ENCODE measurements around the gene ABCA13.
"Not testable (repeated sequence)": the region's sequence is repeated elsewhere in the genome, so short reads cannot be mapped to it uniquely, and the experiment has no call there.

ABCA13 gene

DNA sequence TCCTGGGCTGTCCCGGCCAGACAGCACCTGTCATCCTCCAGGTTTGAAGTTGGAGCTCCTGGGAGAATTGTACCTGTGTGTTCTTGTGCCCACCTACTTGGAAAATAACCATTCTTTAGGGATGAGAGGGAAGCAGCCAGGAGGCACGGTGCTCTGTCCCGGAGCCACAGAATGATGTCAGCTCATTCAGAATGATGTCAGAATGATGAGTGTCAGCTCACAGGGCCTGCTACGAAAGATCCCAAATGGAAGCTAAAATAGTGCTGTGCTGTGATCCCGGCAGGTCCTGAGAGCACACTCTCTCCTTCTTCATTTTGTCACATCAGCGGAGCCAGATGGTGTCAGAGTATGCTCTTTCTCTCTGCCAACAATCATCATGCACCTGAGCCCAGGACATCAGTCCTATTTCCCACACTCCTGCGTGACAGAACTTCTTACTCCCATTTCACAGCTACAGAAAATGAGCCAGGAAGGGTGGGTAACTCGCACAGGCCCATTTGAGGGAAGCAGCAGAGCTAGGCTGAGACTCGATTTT lies 8.3 kb downstream of the ABCA13 start:
- DNase-seq (ENCODE audit: low spot score in 2 of 2) (no peak), ATAC-seq (replicated peaks; ENCODE audit: extremely low read depth, poor library complexity, severe bottlenecking) (no peak)
- Mint-ChIP-seq H3K4me3 (no peak overlapping the region), H3K36me3 (ENCODE audit: insufficient read depth) (no peaks in the 10 kb centered on the region), H3K27ac (ENCODE audit: low read depth) (no peak overlapping the region), H3K4me1 (no peaks in the 10 kb centered on the region), H3K27me3 (peaks cover 22% of the 10 kb centered on the region), H3K9me3 (no peaks in the 10 kb centered on the region)

DNA sequence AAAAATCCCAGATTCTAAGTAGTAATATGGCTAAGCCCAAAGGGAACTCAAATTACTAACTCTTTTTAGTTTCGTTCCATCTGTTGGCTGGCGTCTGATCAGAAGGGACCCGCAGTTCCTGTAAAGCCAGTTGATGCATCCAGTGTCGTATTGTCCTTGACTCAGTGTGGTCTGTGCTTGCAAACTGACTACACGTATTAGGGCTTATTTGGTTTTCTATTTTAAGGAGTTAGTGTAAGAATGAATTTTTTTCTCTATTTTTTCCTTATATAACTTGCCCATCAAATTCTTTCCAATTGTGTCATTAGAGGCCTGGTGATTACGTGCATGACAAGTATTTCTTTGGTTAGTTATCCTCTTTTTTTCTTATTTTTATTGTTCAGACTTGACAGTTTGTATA lies 9.7 kb downstream of the ABCA13 start:
- Mint-ChIP-seq H3K27me3 (peaks cover 15% of the 10 kb centered on the region), H3K9me3 (no peaks in the 10 kb centered on the region), H3K4me3 (no peak overlapping the region), H3K4me1 (no peaks in the 10 kb centered on the region), H3K27ac (ENCODE audit: low read depth) (no peak overlapping the region), H3K36me3 (ENCODE audit: insufficient read depth) (no peaks in the 10 kb centered on the region)
- ATAC-seq (replicated peaks; ENCODE audit: extremely low read depth, poor library complexity, severe bottlenecking), result no peak
- no peak for DNase-seq (ENCODE audit: low spot score in 2 of 2)

DNA sequence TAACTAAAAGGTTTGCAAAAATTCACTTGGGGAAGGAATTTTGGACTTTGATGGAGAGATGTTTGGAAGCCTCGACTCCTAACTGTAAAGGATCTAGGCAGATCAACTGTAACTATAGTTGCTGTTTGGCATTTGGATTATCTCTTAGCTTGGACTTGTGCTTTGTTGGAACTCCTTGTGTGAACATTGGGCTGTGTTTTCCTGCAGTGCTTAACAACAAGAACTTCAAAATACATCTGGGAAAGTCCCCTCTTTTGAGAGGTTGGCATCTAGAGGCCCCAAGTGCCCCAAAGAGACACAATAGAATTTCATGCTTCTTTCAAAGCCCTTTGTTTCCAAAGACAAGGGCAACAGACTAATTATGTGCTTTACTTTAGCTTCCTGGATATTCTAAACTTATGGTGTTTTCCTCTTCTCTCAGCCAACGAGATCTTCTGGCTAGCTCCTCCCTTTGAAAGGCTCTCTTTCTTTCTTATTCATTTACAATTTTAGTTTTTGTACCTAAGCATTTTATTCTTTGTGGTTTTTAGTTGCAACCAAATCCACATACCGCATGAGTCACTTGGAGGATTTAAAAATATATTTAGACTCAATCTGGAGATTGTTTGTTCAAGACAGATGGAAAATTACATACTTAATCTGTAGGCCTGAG lies 11.6 kb downstream of the ABCA13 start:
- no peak for ATAC-seq (replicated peaks; ENCODE audit: extremely low read depth, poor library complexity, severe bottlenecking)
- Mint-ChIP-seq H3K4me3 (no peak overlapping the region), H3K27ac (ENCODE audit: low read depth) (no peak overlapping the region), H3K27me3 (peaks cover 17% of the 10 kb centered on the region), H3K9me3 (peaks cover 1% of the 10 kb centered on the region), H3K4me1 (no peaks in the 10 kb centered on the region), H3K36me3 (ENCODE audit: insufficient read depth) (no peaks in the 10 kb centered on the region)
- no peak for DNase-seq (ENCODE audit: low spot score in 2 of 2)

DNA sequence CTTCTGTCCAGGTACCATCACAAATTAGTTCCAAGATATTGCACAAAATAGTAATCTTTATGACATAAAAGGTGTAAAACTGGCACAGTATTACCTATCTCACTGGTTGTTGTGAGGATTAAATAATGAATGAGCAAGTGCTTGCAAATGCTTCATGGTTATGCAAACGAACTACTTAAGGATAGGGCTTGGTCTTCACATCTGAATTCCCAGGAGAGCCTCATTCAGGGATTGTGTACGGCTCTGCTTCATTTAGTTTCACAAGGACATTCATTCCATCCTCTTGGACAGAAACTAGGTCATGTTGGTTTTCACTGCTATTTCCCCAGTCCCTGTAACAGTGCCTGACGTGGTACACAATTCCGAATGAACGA lies 12.1 kb downstream of the ABCA13 start:
- H3K27me3 Mint-ChIP-seq, result peaks cover 22% of the 10 kb centered on the region
- H3K4me1 Mint-ChIP-seq, result no peaks in the 10 kb centered on the region
- H3K36me3 Mint-ChIP-seq (ENCODE audit: insufficient read depth), result no peaks in the 10 kb centered on the region
- ATAC-seq (replicated peaks; ENCODE audit: extremely low read depth, poor library complexity, severe bottlenecking), result no peak
- DNase-seq (ENCODE audit: low spot score in 2 of 2), result no peak
- H3K4me3 Mint-ChIP-seq, result no peak overlapping the region
- H3K27ac Mint-ChIP-seq (ENCODE audit: low read depth), result no peak overlapping the region
- peaks cover 3% of the 10 kb centered on the region for H3K9me3 Mint-ChIP-seq

DNA sequence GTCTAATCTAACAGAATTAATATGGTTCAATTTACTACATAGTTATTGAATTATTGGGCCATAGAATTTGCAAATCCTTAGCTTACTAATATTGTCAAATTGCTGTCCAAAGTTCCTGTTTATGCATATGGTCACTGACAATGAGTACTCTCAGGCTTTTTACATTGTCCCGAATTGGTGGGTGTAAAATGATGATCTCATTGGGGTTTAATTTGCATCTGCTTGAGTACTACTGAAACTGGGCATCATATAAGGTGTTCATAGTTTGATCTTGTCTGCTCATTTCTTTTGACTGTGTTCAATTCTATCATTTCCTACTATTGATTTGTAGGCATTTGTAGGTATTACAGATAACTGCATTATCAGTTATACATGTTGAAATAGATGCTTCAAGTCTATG lies 12.7 kb downstream of the ABCA13 start:
- Mint-ChIP-seq H3K4me3 (no peak overlapping the region), H3K27me3 (peaks cover 28% of the 10 kb centered on the region), H3K4me1 (no peaks in the 10 kb centered on the region), H3K36me3 (ENCODE audit: insufficient read depth) (no peaks in the 10 kb centered on the region), H3K9me3 (peaks cover 3% of the 10 kb centered on the region), H3K27ac (ENCODE audit: low read depth) (no peak overlapping the region)
- no peak for DNase-seq (ENCODE audit: low spot score in 2 of 2)
- ATAC-seq (replicated peaks; ENCODE audit: extremely low read depth, poor library complexity, severe bottlenecking), result no peak

DNA sequence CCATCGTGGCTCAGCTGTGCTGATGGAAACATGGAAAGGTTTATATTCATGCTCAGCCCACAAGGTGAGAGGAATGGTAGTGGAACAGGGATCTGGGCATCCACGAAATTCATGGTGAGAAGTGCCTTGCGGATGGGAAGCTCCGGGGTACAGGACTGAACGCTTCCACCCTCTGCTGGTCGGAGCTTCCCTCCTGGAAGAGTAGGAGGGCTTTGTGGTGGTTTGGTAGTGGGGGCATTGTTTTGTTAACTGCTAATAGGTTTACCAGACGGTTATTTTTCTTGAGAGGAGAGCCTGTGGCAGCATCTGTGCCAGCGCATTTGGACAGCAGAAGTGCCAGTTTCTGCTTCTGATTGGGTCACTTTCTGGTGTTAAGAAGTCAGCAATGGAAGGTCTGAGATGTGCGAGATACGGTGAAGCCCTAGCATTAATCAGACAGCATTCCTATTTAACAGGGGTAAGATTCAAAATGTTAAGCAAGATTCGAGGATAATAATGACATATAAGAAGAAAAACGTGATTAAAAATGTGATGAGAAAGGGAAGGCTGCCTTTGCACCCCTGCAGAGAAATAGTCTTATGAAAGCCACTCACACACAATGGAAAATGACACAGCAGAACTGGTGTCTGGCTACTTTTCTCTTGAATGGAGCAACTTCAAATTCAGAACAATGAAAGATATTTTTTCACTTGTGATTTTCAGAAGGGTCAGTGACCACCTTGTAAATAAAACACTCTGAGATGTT lies 17.7 kb downstream of the ABCA13 start:
- H3K36me3 Mint-ChIP-seq (ENCODE audit: insufficient read depth), result no peaks in the 10 kb centered on the region
- DNase-seq (ENCODE audit: low spot score in 2 of 2) (no peak), ATAC-seq (replicated peaks; ENCODE audit: extremely low read depth, poor library complexity, severe bottlenecking) (no peak)
- no peak overlapping the region for H3K27ac Mint-ChIP-seq (ENCODE audit: low read depth)
- peaks cover 18% of the 10 kb centered on the region for H3K27me3 Mint-ChIP-seq
- peaks cover 3% of the 10 kb centered on the region for H3K9me3 Mint-ChIP-seq
- no peak overlapping the region for H3K4me3 Mint-ChIP-seq
- no peaks in the 10 kb centered on the region for H3K4me1 Mint-ChIP-seq

DNA sequence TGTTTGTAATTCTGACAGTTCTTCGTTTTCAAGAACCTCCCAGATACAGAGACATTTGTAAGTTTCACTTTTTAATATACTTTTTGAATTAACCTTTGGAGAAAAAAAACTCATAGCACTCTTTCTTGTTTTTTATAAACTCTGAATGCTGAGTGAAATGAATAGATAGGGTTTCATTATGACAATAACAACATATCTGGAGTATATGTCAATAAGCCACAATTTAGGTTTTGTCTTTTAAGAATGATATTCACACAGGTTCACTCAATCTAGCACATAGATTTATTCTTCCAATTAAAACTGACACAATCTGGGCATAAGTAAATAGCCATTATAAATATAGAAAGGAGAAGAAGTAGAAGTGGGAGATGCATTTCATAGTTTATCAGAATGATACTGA lies 21.7 kb downstream of the ABCA13 start:
- no peaks in the 10 kb centered on the region for H3K4me1 Mint-ChIP-seq
- peaks cover 11% of the 10 kb centered on the region for H3K27me3 Mint-ChIP-seq
- no peak overlapping the region for H3K4me3 Mint-ChIP-seq
- no peak overlapping the region for H3K27ac Mint-ChIP-seq (ENCODE audit: low read depth)
- no peak for ATAC-seq (replicated peaks; ENCODE audit: extremely low read depth, poor library complexity, severe bottlenecking)
- H3K36me3 Mint-ChIP-seq (ENCODE audit: insufficient read depth), result no peaks in the 10 kb centered on the region
- no peak for DNase-seq (ENCODE audit: low spot score in 2 of 2)
- peaks cover under 1% of the 10 kb centered on the region for H3K9me3 Mint-ChIP-seq

DNA sequence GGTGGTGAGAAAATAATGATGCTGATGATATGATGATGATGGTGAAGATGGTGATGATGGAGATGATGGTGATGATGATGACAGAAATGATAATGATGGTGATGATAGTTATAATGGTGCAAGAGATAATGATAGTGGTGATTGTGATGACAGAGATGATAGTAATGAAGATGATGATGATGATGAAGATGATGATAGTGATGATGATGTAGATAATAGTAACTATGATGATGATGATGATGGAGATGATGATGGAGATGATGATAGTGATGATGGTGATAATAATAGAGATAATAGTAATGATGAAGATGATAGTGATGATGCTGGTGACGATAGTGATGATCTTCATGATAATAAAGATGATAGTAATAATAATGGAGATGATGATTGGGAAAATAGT lies 22.2 kb downstream of the ABCA13 start:
- Mint-ChIP-seq H3K4me3 (no peak overlapping the region), H3K36me3 (ENCODE audit: insufficient read depth) (no peaks in the 10 kb centered on the region), H3K27me3 (peaks cover 7% of the 10 kb centered on the region), H3K4me1 (no peaks in the 10 kb centered on the region), H3K27ac (ENCODE audit: low read depth) (no peak overlapping the region), H3K9me3 (no peaks in the 10 kb centered on the region)
- no peak for ATAC-seq (replicated peaks; ENCODE audit: extremely low read depth, poor library complexity, severe bottlenecking)
- no peak for DNase-seq (ENCODE audit: low spot score in 2 of 2)

DNA sequence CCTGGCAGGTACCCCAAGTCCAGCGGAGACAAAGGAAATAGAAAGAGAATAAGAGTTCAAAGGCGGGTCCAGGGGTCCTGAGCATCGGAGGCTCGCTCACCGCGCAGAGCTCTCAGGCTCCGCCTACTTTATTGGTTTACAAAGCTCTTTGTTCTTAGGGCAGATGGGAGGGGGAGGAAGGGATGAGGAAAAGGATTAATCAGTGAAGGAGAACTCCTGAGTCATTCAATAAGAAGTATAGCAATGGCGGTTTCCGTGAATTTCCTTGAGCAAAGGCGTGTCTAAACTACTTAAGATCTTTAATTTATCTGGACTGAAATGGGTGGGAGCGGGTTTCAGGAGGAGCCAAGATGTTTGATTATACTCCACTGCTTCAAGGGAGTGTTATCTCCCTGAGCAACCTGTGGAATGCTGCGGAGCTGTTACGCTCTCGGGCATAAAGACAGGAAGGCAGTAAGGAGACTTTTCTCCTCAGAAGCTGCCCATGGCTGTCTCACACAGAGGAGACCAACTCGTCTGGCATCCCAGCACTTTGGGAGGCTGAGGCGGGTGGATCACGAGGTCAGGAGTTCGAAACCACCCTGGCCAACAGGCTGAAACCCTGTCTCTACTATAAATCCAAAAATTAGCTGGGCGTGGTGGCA lies 29.8 kb downstream of the ABCA13 start:
- not testable (repeated sequence) for ATAC-seq (replicated peaks; ENCODE audit: extremely low read depth, poor library complexity, severe bottlenecking); H3K27ac Mint-ChIP-seq (ENCODE audit: low read depth); H3K36me3 Mint-ChIP-seq (ENCODE audit: insufficient read depth)

DNA sequence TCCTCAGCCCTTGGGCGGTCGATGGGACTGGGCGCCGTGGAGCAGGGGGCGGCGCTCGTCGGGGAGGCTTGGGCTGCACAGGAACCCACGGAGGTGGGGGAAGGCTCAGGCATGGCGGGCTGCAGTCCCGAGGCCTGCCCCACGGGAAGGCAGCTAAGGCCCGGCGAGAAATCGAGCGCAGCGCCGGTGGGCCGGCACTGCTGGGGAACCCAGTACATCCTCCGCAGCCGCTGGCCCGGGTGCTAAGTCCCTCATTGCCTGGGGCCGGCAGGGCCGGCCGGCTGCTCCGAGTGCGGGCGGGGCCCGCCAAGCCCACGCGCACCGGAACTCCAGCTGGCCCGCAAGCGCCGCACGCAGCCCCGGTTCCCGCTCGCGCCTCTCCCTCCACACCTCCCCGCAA lies 31.7 kb downstream of the ABCA13 start:
- not testable (repeated sequence) for ATAC-seq (replicated peaks; ENCODE audit: extremely low read depth, poor library complexity, severe bottlenecking); H3K27ac Mint-ChIP-seq (ENCODE audit: low read depth); H3K4me3 Mint-ChIP-seq; DNase-seq (ENCODE audit: low spot score in 2 of 2); H3K4me1 Mint-ChIP-seq; H3K36me3 Mint-ChIP-seq (ENCODE audit: insufficient read depth); H3K9me3 Mint-ChIP-seq
- peaks cover 25% of the 10 kb centered on the region for H3K27me3 Mint-ChIP-seq

More for the DNA sequence above, 29.8 kb downstream of the ABCA13 start:
- DNase-seq (ENCODE audit: low spot score in 2 of 2); H3K4me1 Mint-ChIP-seq; H3K9me3 Mint-ChIP-seq; H3K4me3 Mint-ChIP-seq: not testable (repeated sequence)
- peaks cover 14% of the 10 kb centered on the region for H3K27me3 Mint-ChIP-seq

DNA sequence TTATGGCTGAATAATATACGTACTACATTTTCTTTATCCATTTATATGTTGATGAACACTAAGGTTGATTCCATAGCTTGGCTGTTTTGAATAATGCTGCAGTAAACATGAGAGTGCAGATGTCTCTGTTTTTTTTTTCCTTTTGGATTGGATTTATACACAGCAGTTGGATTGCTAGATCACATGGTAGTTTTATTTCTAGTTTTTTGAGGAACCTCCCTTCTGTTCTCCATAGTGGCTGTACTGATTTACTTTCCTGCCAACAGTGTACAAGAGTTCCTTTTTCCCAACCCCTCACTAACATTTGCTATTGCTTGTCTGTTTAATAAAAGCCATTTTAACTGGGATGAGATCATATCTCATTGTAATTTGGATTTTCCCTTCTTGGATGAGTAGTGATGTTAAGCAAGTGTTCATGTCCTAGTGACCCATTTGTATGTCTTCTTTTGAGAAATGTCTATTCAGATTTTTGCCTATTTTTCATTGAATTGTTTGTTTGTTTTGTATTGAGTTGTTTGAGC lies 36.0 kb downstream of the ABCA13 start:
- no peak overlapping the region for H3K27ac Mint-ChIP-seq (ENCODE audit: low read depth)
- no peaks in the 10 kb centered on the region for H3K4me1 Mint-ChIP-seq
- no peak for DNase-seq (ENCODE audit: low spot score in 2 of 2)
- peaks cover 6% of the 10 kb centered on the region for H3K9me3 Mint-ChIP-seq
- ATAC-seq (replicated peaks; ENCODE audit: extremely low read depth, poor library complexity, severe bottlenecking), result no peak
- no peaks in the 10 kb centered on the region for H3K36me3 Mint-ChIP-seq (ENCODE audit: insufficient read depth)
- H3K4me3 Mint-ChIP-seq, result no peak overlapping the region
- H3K27me3 Mint-ChIP-seq, result peaks cover 35% of the 10 kb centered on the region

DNA sequence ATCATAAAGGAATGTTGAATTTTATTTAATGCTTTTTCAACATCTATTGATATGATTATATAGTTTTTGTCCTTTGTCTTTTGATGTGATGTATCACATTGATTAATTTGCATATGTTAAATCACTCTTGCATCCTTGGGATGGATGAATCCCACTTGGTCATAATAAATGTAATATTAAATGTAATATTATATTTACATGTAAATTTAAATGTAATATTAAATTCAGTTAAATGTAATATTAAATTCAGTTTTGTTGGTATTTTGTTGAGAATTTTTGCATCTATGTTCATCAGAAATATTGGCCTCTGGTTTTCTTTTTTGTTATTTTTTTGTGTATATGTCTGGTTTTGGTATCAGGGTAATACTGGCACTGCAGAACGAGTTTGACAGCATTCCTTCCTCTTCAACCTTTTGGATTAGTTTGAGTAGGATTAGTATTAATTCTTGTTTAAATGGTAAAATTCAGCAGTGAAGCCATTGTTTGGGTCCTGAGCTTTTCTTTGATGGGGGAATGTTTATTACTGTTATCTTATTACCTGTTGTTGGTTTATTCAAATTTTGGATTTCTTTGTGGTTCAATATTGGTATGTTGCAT lies 37.8 kb downstream of the ABCA13 start:
- Mint-ChIP-seq H3K4me3 (no peak overlapping the region), H3K9me3 (peaks cover 6% of the 10 kb centered on the region), H3K36me3 (ENCODE audit: insufficient read depth) (no peaks in the 10 kb centered on the region), H3K4me1 (no peaks in the 10 kb centered on the region), H3K27ac (ENCODE audit: low read depth) (no peak overlapping the region), H3K27me3 (peaks cover 46% of the 10 kb centered on the region)
- ATAC-seq (replicated peaks; ENCODE audit: extremely low read depth, poor library complexity, severe bottlenecking) (no peak), DNase-seq (ENCODE audit: low spot score in 2 of 2) (no peak)

All from central memory CD8-positive, alpha-beta T cell (primary cell).